GM19099 (cell line): ENCODE measurements around the gene HAND2.
A peak's percentile ranks its signal among the peaks of the same experiment; 100 is the strongest.

ENCODE experiments used
- POLR2A ChIP-seq: IDR thresholded peaks from 3 replicates; pipeline ENCODE4 v1.6.1; 2011; ENCODE audit warnings: low read depth; ENCODE audit not compliant: insufficient read length; ENCODE audit errors: extremely low read depth

Gene HAND2

DNA sequence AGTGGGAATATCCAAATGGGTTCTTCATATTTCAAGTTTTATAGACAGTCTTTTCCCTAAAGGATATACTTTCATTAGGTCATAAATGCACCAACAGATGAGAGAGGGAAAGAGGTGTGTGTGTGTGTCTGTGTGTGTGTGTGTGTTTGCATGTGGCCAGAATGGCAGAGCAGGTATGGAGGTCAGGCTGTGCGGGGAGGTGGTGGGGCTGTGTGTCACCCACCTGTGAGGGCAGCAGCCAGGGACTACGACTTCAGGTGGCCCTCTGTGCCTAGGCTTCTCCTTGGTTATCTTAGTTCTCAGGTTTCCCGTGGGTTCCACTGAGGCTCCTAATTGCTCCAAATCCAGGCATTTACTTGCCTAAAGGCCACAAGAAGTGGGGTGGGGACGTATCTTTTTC, 14.6 kb downstream of the HAND2 start:
- TF ChIP-seq POLR2A: no peak

DNA sequence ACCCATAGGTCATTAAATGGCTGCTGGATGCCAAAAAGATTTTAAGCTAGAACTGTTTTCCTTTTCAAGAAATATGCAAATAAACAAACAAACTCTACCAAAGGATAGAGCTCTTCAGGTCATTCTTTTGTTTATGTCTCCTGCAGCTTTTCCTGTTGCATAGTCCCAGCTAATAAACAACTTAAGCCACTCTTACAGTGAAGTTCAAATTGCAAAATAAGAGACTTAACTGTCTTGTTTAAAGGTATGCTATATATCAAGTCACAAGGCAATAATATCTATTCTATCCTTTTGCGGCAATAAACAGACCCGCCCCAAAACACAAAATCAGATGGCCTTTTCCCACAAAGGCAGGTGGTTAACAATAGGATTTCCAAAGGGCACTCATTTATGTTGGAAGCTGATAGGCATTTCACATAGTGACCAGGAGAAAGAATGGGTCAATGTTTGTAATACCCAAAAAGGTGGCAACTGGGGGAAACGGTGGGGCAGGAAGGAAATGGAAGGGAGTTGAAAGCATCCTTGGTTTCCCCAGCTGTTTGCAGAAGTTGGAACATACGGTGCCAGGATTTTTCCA, 15.3 kb downstream of the HAND2 start:
- TF ChIP-seq POLR2A: no peak

DNA sequence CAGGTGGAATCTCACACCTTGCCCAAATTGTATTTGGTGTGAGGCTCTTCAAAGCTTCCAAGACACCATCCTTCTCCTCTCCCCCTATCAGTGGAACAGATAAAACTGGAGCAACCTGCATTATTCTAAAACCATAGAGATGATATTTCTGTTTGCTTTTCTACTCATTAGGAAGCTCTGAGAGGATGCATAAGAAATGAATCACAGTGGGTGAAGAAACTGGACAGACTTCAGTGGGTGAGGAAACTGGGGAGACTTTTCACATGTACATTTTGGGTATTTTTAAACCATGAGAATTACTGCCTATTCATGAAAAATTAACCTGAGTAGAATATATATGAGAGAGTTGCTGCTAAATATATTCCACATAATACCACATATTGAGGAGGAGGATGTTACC, 16.4 kb downstream of the HAND2 start:
- no peak for TF ChIP-seq POLR2A

DNA sequence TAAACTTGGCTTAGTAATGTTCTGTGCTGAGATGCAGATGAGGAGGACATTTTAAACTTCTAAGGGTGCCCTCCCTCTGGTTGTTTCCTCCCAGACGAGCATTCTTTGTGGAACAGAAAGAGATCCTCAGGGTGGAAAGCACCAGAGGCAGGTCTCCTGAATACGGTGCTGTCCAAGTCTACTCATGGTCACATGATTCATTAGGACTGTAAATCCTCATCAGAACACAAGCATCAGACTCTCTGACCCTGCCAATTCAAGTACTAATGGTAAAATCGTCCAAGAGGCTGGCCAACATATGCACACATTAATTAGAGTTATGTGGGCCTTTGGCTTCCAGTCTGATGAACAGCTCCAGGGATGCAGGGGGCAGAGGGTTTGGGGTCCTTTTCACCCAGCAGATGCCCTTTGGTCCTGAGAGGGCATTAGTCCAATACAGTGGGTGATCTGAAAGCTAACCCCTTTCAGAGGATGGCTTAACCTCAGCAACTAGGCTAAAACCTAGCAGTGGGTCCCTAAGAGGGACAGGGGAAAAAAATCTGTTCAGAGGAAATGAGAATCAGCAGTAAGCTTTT, 18.2 kb downstream of the HAND2 start:
- no peak for TF ChIP-seq POLR2A

DNA sequence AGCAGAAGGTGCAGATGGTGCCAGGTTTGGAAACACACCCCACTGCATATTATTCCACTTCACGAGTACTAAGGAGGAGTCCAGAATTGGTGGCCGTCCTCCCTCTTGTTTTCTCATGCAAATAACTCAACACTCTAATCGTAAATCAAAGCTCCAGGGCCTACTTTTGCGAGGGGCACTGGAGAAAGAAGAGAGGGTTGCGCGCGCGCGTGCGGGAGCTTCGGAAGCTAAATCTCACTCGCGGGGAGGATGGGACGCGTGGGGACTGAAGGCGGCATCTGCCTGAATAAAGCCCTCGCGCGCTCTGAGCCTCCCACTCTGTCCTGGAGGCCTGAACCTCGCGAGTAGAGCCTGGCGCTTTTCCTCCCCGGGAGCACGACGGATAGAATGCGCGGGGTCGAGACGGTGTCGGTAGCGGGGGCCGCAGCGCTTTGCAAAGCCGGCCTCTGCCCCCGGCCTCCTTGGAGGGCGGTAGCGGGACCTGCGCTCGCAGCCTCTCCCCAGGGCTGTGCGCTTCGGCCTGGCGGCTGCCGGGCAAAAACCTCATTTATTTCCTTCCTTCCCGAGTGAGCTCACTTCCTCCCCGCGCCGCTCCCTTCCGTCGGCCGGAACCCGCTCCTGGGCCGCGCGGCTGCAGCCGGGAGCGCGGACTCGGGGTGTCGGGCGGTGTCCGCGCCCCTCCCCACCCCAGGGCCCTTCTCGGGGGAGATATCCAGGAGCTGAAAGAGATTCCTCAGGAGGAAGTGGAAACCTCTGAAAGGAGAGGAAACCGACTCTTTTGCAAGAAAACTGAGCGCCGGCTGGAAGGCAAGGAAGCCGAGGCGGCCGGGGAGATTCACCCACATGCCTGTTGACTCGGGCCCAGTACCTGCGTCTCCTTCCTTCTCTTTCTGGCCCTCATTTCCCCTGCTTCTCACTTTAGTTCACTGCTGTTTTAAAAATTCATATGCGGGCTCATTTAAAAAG, 20.7 kb downstream of the HAND2 start:
- TF ChIP-seq POLR2A: peak; percentile 67

DNA sequence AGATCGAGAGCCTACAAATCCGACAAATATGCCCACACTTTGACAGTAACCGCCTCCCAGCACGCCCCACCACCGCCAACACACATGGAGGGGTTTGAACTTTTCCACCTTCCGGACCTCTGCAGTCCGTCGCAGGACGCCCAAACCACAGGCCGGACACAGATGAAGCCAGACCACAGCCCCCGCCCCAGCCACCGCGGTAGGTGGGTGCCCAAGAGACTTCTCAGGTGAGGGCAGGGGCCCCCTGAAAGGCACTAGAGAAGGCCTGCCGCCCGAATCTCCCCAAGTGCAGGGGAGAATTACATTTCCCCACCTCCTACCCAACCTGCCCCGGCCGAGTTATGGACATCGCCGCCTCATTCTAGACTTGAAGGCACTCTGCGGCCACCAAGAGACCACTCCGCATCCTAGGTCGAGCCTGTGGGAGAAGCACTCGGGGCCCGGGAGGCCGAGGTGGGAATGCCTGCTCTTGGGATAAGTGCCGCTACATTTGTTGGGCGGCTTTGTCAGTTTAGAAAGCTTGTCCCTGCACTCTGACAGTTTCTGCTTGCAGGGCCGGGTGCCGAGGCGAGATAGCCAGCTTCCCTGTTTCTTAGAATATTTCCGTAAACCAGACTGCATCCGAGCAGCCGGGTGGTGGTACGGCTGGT, 21.5 kb downstream of the HAND2 start:
- TF ChIP-seq POLR2A: peak; percentile 23

DNA sequence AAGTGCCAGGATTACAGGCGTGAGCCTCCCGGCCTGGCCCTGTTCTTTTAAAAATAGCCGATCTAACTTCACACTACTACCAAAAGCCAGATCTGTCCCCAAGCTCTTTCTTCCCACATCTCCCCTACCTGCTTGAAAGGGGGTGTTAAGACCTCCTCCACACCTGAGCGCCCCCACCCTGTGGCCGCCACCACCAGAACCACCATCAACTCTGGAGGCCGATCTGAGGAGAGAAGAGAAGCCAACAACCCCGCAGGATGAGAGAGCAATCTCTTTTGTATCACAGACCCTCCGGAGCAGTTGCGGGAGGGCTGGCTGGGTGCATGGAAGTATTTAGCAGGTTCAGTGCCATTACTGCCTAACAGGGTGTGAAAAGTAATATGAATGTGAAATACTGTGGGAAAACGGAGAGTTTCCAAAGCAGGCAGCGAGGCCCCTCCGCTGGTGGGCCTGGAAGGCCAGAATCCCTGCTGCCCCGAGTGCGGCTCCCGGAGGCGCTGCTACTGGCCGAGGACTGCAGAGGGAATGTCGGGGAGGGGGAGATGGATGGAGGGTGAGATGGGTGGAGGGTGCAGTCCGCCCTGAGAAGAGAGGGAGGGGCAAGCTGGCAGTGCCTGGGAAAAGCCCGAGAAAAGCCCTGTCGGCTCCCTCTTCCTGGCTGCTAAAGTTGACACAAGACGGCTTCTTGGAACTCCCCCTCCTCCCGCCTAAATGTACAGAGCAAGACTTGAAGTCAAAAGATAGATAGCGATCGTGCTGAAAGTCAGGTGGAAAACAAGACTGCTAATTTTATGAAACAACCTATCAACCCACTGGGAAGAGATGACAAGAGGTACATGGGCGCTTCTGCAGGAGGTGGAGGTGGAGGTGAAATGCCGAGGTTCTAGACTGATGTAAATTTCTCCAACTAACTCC, 22.3 kb downstream of the HAND2 start:
- TF ChIP-seq POLR2A: no peak

DNA sequence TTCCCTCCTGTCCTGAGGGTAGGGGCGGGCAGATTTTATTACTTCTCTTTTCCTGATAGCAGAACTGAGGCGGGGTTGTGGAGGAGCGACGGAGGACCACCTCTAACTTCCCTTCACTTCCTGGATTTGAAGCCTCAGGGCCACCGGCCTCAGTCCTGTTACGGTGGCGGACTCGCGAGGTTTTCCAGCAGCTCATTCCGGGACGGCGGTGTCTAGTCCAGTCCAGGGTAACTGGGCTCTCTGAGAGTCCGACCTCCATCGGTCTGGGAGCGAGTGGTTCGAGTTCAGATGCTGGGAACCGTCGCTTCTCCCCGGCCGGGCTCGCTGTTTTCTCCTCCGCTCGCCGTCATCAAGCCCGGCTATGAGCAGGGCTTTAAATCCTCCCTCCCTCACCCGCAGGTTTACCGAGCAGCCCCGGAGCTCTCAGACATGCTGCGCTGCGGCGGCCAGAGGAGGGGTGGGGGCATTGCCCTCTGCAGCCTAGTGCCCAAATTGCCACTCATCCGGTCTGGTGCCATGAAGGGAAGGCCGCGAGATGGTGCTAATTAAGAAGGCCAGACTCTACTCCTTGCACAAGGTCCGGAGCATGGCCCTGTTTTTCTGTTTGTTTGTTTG, 23.3 kb downstream of the HAND2 start:
- TF ChIP-seq POLR2A: no peak

DNA sequence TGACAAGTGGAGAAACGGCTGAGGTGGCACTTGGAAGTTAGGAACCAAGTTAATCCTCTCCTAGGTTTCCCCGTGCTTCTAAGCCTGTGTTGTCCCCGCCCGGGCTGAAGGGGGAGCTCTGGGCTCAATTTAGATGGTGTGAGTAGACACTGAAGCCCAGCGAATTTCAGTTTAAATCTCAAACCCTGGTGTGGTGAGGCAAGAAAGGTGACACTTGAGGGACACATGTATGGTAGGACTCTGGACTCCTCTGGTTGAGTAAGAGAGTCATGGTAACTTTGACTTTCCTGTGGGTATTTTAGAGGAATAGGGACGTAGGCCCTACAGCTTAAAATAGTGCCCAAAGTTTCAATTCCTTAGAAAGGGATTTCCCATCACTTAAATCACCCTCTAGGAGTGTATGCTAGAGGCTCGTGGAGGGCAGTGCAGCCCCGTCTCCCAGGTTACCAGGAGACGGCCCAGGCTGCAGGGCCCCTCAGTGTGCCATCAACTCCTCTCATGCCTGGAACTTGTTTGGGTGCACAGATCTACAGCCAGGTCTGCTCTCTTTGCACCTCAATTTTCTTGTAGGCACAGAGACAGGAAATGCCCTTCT, 24.0 kb downstream of the HAND2 start:
- TF ChIP-seq POLR2A: peak; percentile 27

DNA sequence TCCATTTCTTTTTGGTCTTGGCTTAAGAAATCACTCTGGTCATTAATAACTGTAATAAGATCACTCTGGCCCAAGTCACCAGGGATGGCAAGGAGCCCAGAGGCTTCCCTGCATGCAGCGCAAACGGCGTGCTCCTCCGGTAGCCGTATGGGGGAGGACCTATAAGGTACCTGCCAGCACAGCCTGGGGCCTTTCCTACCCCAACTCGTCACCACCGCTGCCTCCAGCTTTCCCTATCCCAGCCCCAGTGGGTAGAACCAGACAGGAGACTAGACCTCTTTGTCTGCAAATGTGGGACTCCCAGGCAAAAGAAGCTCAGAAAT, 25.9 kb downstream of the HAND2 start:
- TF ChIP-seq POLR2A: no peak

DNA sequence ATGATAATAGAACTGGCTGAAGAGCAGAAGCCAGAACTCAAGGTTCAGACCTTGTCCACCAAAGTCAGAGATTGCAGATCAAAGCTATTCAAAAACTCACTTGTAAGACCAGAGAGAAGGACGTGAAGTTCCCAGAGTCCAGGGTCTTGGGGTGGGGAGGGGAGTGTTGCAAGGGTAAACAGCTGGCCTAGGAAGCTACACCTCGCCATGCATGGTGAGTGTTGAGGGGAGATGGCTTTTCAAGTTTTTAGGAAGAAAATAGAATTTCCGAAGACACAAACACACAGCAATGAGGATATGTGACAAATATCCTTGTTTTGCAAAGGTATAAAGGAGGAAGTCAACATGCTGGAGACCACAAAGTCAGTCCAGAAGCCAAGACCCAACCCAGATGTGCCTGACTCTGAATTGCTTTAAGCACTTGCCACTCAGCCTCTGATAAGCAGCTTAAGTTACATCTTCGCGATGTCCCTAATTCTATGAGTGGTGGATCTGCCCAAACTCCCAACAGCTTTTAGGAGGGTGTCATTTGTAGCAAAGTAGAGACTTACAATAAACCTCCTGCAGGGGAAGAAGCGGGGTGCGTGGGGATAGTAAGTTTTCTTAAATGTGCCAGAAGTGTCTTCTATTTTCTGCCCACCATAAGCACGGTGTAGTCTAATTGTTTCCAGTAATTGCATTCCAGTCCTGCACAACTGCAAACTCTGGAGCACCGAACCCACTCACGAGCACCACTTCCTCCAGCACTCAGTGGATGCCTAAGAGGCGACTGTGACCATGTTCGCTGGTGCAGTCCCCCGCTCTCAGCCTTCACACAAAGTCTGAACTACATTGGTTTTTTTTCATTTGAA, 26.5 kb downstream of the HAND2 start:
- no peak for TF ChIP-seq POLR2A

DNA sequence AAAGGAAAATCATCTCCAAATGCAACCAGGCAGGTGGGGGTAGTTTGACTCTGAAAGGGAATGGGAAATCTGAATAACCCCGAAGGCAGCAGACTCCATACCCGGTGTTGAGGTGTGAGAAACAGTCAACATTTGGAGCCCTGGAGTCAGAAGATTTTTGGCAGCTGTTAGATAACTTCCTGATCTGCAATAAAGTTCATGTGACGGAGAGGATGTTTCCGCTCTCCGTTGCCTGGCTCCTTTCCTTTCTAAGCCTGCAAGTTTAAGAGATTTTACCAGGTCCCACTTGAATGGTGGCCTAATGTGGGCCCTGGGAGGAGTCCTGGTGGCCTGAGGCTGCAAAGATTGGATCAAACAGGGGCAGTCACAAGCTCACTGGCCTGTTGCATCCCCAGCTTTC, 27.7 kb downstream of the HAND2 start:
- TF ChIP-seq POLR2A: no peak

DNA sequence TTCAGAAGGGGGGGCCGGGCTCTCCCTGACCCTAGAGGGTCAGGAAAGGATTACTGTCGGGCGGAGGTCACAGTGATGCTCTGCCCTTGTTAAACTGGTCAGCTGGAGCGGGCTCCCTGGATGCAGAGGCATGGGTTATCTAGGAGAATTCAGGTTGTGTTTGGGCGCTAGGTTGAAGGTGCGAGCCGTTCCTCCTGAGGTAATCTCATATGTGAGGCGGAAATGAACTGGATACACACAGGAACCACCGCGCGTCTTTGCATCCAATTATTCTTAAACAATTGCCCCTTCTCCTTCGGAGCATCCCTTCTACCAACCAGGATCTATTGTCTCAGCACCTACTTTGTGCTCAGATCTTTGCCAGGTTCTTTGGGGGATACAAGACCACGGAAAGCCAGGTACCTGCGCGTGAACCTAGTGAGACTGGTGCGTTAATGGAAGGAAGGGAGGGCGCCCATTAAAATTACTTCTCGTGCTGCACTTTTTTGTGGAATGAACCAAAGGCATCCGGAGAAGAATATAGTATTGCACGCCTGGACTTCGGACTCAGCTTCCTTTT, 28.4 kb downstream of the HAND2 start:
- no peak for TF ChIP-seq POLR2A
